ENCODE results near the gene CCDC187. TPM values are rescaled to one million over a fixed set of nuclear protein-coding genes. Genes with fewer than 3 reads are reported as not detected.

Gene CCDC187
- total RNA-seq, 2 experiments from 2014 or later, result 0.07 TPM; not detected in 1

DNA sequence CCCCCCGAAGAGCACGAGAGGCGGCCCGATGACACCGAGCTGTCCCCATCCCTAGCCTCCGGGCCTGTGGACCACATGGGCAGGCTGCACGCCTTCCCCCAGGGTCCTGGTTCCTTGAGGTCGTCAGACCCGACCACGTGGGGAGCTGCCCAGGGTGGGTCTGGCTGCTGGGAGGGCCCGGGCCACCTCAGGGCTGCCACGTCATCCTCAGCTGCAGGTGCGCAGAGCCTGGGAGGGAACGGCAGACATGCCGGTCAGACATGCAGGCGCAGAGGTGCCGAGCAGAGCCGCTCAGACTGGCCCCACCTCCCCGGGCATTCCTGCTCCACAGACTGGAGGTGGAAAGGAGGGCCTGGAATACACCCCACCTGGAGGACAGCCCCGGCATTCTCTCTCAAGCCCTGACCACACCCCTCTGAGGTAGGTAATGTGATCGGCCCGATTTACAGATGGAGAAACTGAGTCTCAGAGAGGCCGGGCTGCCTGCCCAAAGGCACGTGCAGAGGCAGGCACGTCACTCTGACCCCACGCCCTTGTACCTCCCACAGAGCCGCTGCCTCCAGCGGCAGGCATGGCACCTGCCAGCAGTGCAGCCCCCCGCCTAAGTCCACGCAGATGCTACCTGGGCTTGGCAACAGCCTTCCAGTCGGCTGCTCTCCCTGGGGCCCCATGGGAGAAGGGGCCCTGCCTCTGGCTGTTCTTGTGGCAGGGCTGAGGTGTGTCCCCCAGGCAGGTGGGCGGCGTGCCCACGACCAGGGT lies 649 bp downstream of the CCDC187 start:
- DNase-seq, result no peak
- H3K4me1 Mint-ChIP-seq (ENCODE audit: low read depth), result peaks cover 5% of the 10 kb centered on the region
- no peaks in the 10 kb centered on the region for H3K9me3 Mint-ChIP-seq
- no peak overlapping the region for H3K4me3 Mint-ChIP-seq
- H3K27ac Mint-ChIP-seq, result no peak overlapping the region
- ATAC-seq, result no peak
- POLR2A ChIA-PET, result interaction anchor here (0.6 kb wide), 1 partner anchor 61 kb away, joined by 3 read pairs; the partner anchor contains the start of gene DNLZ
- intact Hi-C loops (cut with micrococcal nuclease), result no loop called here
- CTCF ChIA-PET, result no interaction called here
- no peaks in the 10 kb centered on the region for H3K36me3 Mint-ChIP-seq (ENCODE audit: low read depth)
- H3K27me3 Mint-ChIP-seq, result peaks cover 5% of the 10 kb centered on the region
- no peak for TF ChIP-seq CTCF (IDR thresholded peaks at IDR 0.05)

DNA sequence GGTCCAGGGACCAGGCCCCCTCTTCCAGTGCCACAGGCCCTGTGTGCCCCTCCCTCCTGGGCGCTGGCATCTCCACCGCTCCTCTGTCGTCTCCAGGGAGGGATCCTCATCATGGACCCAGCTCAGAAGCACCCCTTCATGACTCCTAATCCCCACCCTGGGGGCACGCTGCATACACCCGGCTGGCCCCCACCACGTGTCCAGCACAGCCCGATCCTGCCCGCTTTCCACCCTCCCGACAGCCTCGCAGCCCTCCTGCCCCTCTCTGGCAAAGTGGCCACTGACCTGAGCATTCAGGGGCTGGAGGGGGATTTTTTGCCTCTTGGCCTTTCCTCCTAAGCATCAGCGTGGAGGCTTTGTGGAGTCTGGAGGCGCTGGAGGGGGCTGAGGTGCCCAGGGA lies 1.4 kb downstream of the CCDC187 start:
- DNase-seq (no peak), ATAC-seq (no peak)
- Mint-ChIP-seq H3K36me3 (ENCODE audit: low read depth) (no peaks in the 10 kb centered on the region), H3K27me3 (peaks cover 5% of the 10 kb centered on the region), H3K4me1 (ENCODE audit: low read depth) (peaks cover 5% of the 10 kb centered on the region), H3K27ac (no peak overlapping the region), H3K9me3 (no peaks in the 10 kb centered on the region), H3K4me3 (no peak overlapping the region)
- no peak for TF ChIP-seq CTCF (IDR thresholded peaks at IDR 0.05)
- CTCF ChIA-PET, result no interaction called here
- intact Hi-C loops (cut with micrococcal nuclease), result no loop called here
- POLR2A ChIA-PET, result no interaction called here

GRCh38 chr9:136300866-136301265 lies 3.0 kb downstream of the CCDC187 start:
- Mint-ChIP-seq H3K27ac (no peak overlapping the region), H3K9me3 (no peaks in the 10 kb centered on the region), H3K27me3 (no peaks in the 10 kb centered on the region), H3K4me3 (no peak overlapping the region), H3K36me3 (ENCODE audit: low read depth) (no peaks in the 10 kb centered on the region), H3K4me1 (ENCODE audit: low read depth) (no peaks in the 10 kb centered on the region)
- ChIA-PET CTCF (no interaction called here), POLR2A (no interaction called here)
- no peak for DNase-seq
- intact Hi-C loops (cut with micrococcal nuclease), result no loop called here
- TF ChIP-seq CTCF (IDR thresholded peaks at IDR 0.05), result no peak
- ATAC-seq, result no peak

- Mint-ChIP-seq H3K36me3 (ENCODE audit: low read depth) (no peaks in the 10 kb centered on the region), H3K9me3 (no peaks in the 10 kb centered on the region), H3K4me3 (no peak overlapping the region), H3K27me3 (no peaks in the 10 kb centered on the region), H3K27ac (no peak overlapping the region), H3K4me1 (ENCODE audit: low read depth) (no peaks in the 10 kb centered on the region)
- POLR2A ChIA-PET, result no interaction called here
- CTCF ChIA-PET, result no interaction called here
- intact Hi-C loops (cut with micrococcal nuclease), result no loop called here
- DNase-seq (no peak), ATAC-seq (no peak)
- no peak for TF ChIP-seq CTCF (IDR thresholded peaks at IDR 0.05)
Measured at GRCh38 chr9:136300016-136300545, 3.8 kb downstream of the CCDC187 start.

DNA sequence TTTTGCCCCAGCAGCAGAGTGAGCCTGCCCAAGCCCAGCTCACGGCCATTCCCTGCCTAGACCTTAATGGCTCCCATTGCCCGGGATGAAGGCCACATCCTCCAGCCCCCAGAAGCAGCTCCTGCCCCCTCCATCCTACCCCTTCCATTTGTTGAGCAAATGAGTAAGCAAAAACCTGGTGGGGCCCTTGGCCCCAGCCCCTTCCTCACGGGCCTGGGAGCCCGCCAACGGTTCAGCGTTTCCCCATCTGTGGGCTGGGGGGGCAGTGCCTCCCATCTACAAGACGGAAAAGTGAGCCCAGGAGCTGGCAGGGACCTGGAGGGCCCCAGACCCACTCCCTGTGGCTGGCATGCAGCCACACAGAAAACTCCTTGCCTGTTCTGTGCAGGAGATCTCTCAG lies 4.4 kb downstream of the CCDC187 start:
- TF ChIP-seq CTCF (IDR thresholded peaks at IDR 0.05), result no peak
- no peaks in the 10 kb centered on the region for H3K27me3 Mint-ChIP-seq
- POLR2A ChIA-PET, result no interaction called here
- H3K36me3 Mint-ChIP-seq (ENCODE audit: low read depth), result no peaks in the 10 kb centered on the region
- DNase-seq (no peak), ATAC-seq (no peak)
- H3K4me3 Mint-ChIP-seq, result no peak overlapping the region
- no peaks in the 10 kb centered on the region for H3K4me1 Mint-ChIP-seq (ENCODE audit: low read depth)
- intact Hi-C loops (cut with micrococcal nuclease), result no loop called here
- no peak overlapping the region for H3K27ac Mint-ChIP-seq
- CTCF ChIA-PET, result no interaction called here
- no peaks in the 10 kb centered on the region for H3K9me3 Mint-ChIP-seq
